ENCODE data around the gene TMEM132E.

- TF ChIP-seq POLR2A (IDR thresholded peaks at IDR 0.05; ENCODE audit: low read length): no peak
- TF ChIP-seq GATA1 (IDR thresholded peaks at IDR 0.05; ENCODE audit: low read depth, low read length): no peak
These were observed 35.9 kb downstream of the TMEM132E start for GRCh38 chr17:34615326-34615725.
